ENCODE measurements around the gene MICAL2. TPM values are rescaled to one million over a fixed set of nuclear protein-coding genes. Genes with fewer than 3 reads are reported as not detected.

The MICAL2 gene
- total and polyA plus RNA-seq, 2 donors (not counting 3 experiments of a cell fraction or from before 2014, with no cell fraction given) = 67.6 to 200 TPM

GRCh38 chr11:12094872-12095800 is 15.3 kb upstream of the MICAL2 start:
- intact Hi-C loops (cut with micrococcal nuclease) = no loop called here
- FAIRE-seq = peak; percentile 76

GRCh38 chr11:12097219-12097618 is 13.2 kb upstream of the MICAL2 start:
- Histone ChIP-seq H3K4me2 (ENCODE audit: insufficient read depth, low read length) (no peak overlapping the region), H3K36me3 (ENCODE audit: control insufficient read depth in 2 of 2, extremely low read depth in 1 of 2, insufficient read depth in 2 of 2, low read length in 2 of 2) (no peaks in the 10 kb centered on the region), H3K27me3 (ENCODE audit: control insufficient read depth in 2 of 2, insufficient read depth in 2 of 2, low read length in 2 of 2) (no peaks in the 10 kb centered on the region), H2AFZ (ENCODE audit: low read depth, low read length) (no peak overlapping the region), H3K4me3 (replicated peaks in 1 of 3; ENCODE audit: insufficient read depth in 1 of 3, low read depth in 1 of 3, low read length in 3 of 3) (no peak overlapping the region), H3K9me3 (replicated peaks; ENCODE audit: control insufficient read depth, insufficient read depth, low read length) (no peaks in the 10 kb centered on the region), H3K27ac (ENCODE audit: insufficient read depth, low read depth, low read length) (no peak overlapping the region), H3K9me1 (replicated peaks; ENCODE audit: control insufficient read depth, extremely low read depth, insufficient read depth, low read length) (no peaks in the 10 kb centered on the region), H3K79me2 (ENCODE audit: control insufficient read depth, insufficient read depth, low read length) (no peaks in the 10 kb centered on the region), H4K20me1 (replicated peaks; ENCODE audit: control insufficient read depth, extremely low read depth, insufficient read depth, low read length) (no peaks in the 10 kb centered on the region), H3K4me1 (ENCODE audit: control insufficient read depth, extremely low read depth, insufficient read depth, low read length) (peaks cover 14% of the 10 kb centered on the region), H3K9ac (replicated peaks; ENCODE audit: extremely low read depth, insufficient read depth, low read length) (no peak overlapping the region)
- TF ChIP-seq JUN (IDR thresholded peaks at IDR 0.05; ENCODE audit: borderline replicate concordance, insufficient read depth, insufficient read length, low read depth) = no peak
- no peak for TF ChIP-seq POLR2AphosphoS5 (IDR thresholded peaks at IDR 0.05; ENCODE audit: insufficient read depth, low read depth, low read length)
- TF ChIP-seq GATA2 (IDR thresholded peaks at IDR 0.05; ENCODE audit: insufficient read depth, insufficient read length, low read depth, low read length) = no peak
- no peak for TF ChIP-seq MYC (IDR thresholded peaks at IDR 0.05; ENCODE audit: low read depth, low read length)
- no peak for TF ChIP-seq FOS (IDR thresholded peaks at IDR 0.05; ENCODE audit: borderline replicate concordance, insufficient read depth, low read length)
- TF ChIP-seq POLR2A (IDR thresholded peaks at IDR 0.05; ENCODE audit: low read depth, low read length) = no peak
- TF ChIP-seq MAX (IDR thresholded peaks at IDR 0.05; ENCODE audit: insufficient read depth, insufficient read length) = no peak
- no peak for TF ChIP-seq EZH2 (IDR thresholded peaks at IDR 0.05; ENCODE audit: borderline replicate concordance, low read depth, low read length, severe bottlenecking)
- TF ChIP-seq CTCF (IDR thresholded peaks at IDR 0.05; ENCODE audit: extremely low read depth in 1 of 2, insufficient read depth in 1 of 2, low read depth in 1 of 2, low read length in 2 of 2) = no peak
- no peak for DNase-seq (ENCODE audit: low read depth, low spot score)
- no peak for FAIRE-seq
- dilution Hi-C loops (cut with MboI; ENCODE audit: extremely low pct_ligation_motif_present, low sequenced_read_pairs) = no loop called here
- no TSS peak for BruUV-seq (replicated peaks)
- CTCF ChIA-PET = no interaction called here
- POLR2A ChIA-PET = no interaction called here
- intact Hi-C loops (cut with micrococcal nuclease) = no loop called here

More at GRCh38 chr11:12094872-12095800, 15.3 kb upstream of the MICAL2 start:
- CTCF ChIA-PET = interaction anchor here (0.8 to 1.3 kb wide), 4 partner anchors 9 to 187 kb away, joined by 3 to 8 read pairs (median 5); no protein-coding TSS in a partner anchor
- no peaks in the 10 kb centered on the region for H3K36me3 ChIP-seq (ENCODE audit: control insufficient read depth in 2 of 2, extremely low read depth in 1 of 2, insufficient read depth in 2 of 2, low read length in 2 of 2)
- BruUV-seq (replicated peaks) = no TSS peak
- no peak overlapping the region for H3K4me3 ChIP-seq (replicated peaks in 1 of 3; ENCODE audit: insufficient read depth in 1 of 3, low read depth in 1 of 3, low read length in 3 of 3)
- peaks cover 32% of the 10 kb centered on the region for H3K4me1 ChIP-seq (ENCODE audit: control insufficient read depth, extremely low read depth, insufficient read depth, low read length)
- no peak for TF ChIP-seq JUN (IDR thresholded peaks at IDR 0.05; ENCODE audit: borderline replicate concordance, insufficient read depth, insufficient read length, low read depth)
- peak; percentile 44 for TF ChIP-seq GATA2 (IDR thresholded peaks at IDR 0.05; ENCODE audit: insufficient read depth, insufficient read length, low read depth, low read length)
- POLR2A ChIA-PET = interaction anchor here (0.9 kb wide), 1 partner anchor 122 kb away, joined by 3 read pairs; no protein-coding TSS in a partner anchor
- no peaks in the 10 kb centered on the region for H3K79me2 ChIP-seq (ENCODE audit: control insufficient read depth, insufficient read depth, low read length)
- peak; percentile 68 for DNase-seq (ENCODE audit: low read depth, low spot score)
- H3K9me3 ChIP-seq (replicated peaks; ENCODE audit: control insufficient read depth, insufficient read depth, low read length) = no peaks in the 10 kb centered on the region
- no peak overlapping the region for H3K27ac ChIP-seq (ENCODE audit: insufficient read depth, low read depth, low read length)
- H3K9ac ChIP-seq (replicated peaks; ENCODE audit: extremely low read depth, insufficient read depth, low read length) = no peak overlapping the region
- no peaks in the 10 kb centered on the region for H4K20me1 ChIP-seq (replicated peaks; ENCODE audit: control insufficient read depth, extremely low read depth, insufficient read depth, low read length)
- dilution Hi-C loops (cut with MboI; ENCODE audit: extremely low pct_ligation_motif_present, low sequenced_read_pairs) = no loop called here
- H3K4me2 ChIP-seq (ENCODE audit: insufficient read depth, low read length) = peak overlapping the region; percentile 13
- H3K27me3 ChIP-seq (ENCODE audit: control insufficient read depth in 2 of 2, insufficient read depth in 2 of 2, low read length in 2 of 2) = no peaks in the 10 kb centered on the region
- H3K9me1 ChIP-seq (replicated peaks; ENCODE audit: control insufficient read depth, extremely low read depth, insufficient read depth, low read length) = no peaks in the 10 kb centered on the region
- H2AFZ ChIP-seq (ENCODE audit: low read depth, low read length) = peak overlapping the region; percentile 31

Measured in endothelial cell of umbilical vein (primary cell).